IPS-20b (cell line): ENCODE data around the gene CHD8.
A peak's percentile ranks its signal among the peaks of the same experiment; 100 is the strongest.
"Not testable (repeated sequence)": the region's sequence is repeated elsewhere in the genome, so short reads cannot be mapped to it uniquely, and the experiment has no call there.

Source experiments
- H3K27ac ChIP-seq: one replicate; pipeline ENCODE4 v1.5.1; 2013; ENCODE audit warnings: low read length
- H3K27me3 ChIP-seq: 2 replicates; pipeline ENCODE4 v1.6.1; 2013; ENCODE audit warnings: mild to moderate bottlenecking, low read length, inconsistent platforms; ENCODE audit not compliant: insufficient read depth
- H3K36me3 ChIP-seq: 2 replicates; pipeline ENCODE4 v1.6.1; 2013; ENCODE audit warnings: low read depth, mild to moderate bottlenecking, inconsistent platforms, low read length, moderate library complexity; ENCODE audit not compliant: insufficient read depth
- H3K4me1 ChIP-seq: 2 replicates; pipeline ENCODE4 v1.6.1; 2013; ENCODE audit warnings: mild to moderate bottlenecking, control low read depth, inconsistent platforms, low read length, moderate library complexity; ENCODE audit not compliant: insufficient read depth
- H3K4me3 ChIP-seq: 2 replicates; pipeline ENCODE4 v1.5.1; 2013; ENCODE audit warnings: mild to moderate bottlenecking, low read length, inconsistent platforms
- H3K9ac ChIP-seq: 2 replicates; pipeline ENCODE4 v1.6.1; 2013; ENCODE audit warnings: low read depth, mild to moderate bottlenecking, inconsistent platforms, low read length, moderate library complexity
- H3K9me3 ChIP-seq: 2 replicates; pipeline ENCODE4 v1.6.1; 2013; ENCODE audit warnings: mild to moderate bottlenecking, low read depth, low read length, inconsistent platforms; ENCODE audit not compliant: insufficient read depth

The CHD8 gene

GRCh38 chr14:21383848-21384493, 72.0 kb downstream of the CHD8 start, which contains the start of gene SUPT16H:
TSS of gene SUPT16H (minus strand) at chr14:21384019. CDS start at chr14:21383927, 92 bp downstream.
- H3K9me3 ChIP-seq = no peaks in the 10 kb centered on the region
- peak within 1 kb of the TSS; percentile 87 for H3K4me3 ChIP-seq
- peaks cover 10% of the 10 kb centered on the region; the same call in 1 of the 2 replicates for H3K4me1 ChIP-seq
- H3K36me3 ChIP-seq = peaks cover 49% of the 10 kb centered on the region
- no peaks in the 10 kb centered on the region for H3K27me3 ChIP-seq
- peak within 1 kb of the TSS; percentile 75 for H3K27ac ChIP-seq
- peak within 1 kb of the TSS; percentile 99 for H3K9ac ChIP-seq

DNA sequence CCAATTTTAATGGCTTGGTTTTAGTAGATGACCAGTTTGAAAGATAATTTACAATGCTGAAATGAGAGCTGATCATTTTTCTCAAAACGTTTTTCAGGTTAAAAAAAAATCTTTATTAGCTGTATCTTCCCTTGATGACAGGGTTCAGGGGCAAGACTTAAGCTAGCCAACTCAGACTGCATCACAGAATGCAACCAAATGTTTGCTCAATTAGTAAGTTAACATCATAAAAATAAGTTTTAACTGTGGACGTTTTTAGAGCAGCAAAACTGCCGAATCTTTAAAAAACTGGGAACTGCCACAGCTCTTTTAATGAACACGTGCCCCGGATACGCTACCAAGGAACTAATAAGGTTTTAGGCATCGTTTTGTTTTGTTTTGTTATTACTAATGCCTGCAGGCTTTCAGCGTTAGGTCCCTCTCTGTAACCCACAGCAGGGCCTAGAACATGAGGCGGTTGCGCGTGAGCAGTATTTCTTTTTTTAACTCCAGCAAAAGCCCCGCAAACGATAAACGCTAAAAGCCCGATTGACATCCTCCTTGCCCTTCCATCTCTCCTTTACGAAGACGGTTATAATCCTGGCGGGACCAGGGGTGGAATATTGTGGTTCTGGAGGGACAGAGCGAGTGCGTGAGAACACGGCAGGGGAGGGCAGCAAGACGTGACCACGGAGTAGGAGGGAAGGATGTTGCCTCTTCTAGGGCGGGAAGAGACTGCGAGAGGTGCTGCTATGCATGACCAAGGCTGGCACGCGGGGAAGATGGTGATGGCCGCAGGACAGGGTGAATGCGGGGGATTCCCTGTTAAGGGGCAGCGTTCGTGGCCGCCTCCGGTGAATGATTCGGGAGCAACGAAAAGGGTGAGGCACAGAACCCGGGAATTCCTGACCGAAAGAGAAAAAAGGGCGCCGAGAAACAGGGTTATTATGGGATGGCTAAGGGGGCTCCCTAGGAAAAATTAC, 72.8 kb downstream of the CHD8 start:
- Histone ChIP-seq H3K27me3 (no peaks in the 10 kb centered on the region), H3K36me3 (peaks cover 47% of the 10 kb centered on the region), H3K4me3 (peak overlapping the region; percentile 87), H3K9ac (peak overlapping the region; percentile 99), H3K27ac (peak overlapping the region; percentile 75), H3K9me3 (no peaks in the 10 kb centered on the region), H3K4me1 (peaks cover 10% of the 10 kb centered on the region; the same call in 1 of the 2 replicates)

GRCh38 chr14:21382095-21382494, 73.8 kb downstream of the CHD8 start:
- peaks cover 47% of the 10 kb centered on the region for H3K36me3 ChIP-seq
- H3K4me1 ChIP-seq = peaks cover 10% of the 10 kb centered on the region; the same call in 1 of the 2 replicates
- no peaks in the 10 kb centered on the region for H3K9me3 ChIP-seq
- peak overlapping the region; percentile 87 for H3K4me3 ChIP-seq
- H3K27me3 ChIP-seq = no peaks in the 10 kb centered on the region
- H3K27ac ChIP-seq = no peak overlapping the region
- peak overlapping the region; percentile 99; the same call in 1 of the 2 replicates for H3K9ac ChIP-seq

GRCh38 chr14:21379338-21379737, 76.6 kb downstream of the CHD8 start:
- Histone ChIP-seq H3K27me3 (no peaks in the 10 kb centered on the region), H3K9ac (no peak overlapping the region), H3K4me1 (peaks cover 7% of the 10 kb centered on the region; the same call in 1 of the 2 replicates), H3K36me3 (peaks cover 47% of the 10 kb centered on the region), H3K27ac (no peak overlapping the region), H3K9me3 (no peaks in the 10 kb centered on the region), H3K4me3 (no peak overlapping the region)

GRCh38 chr14:21373980-21374379, 81.9 kb downstream of the CHD8 start:
- H3K27me3 ChIP-seq = no peaks in the 10 kb centered on the region
- H3K36me3 ChIP-seq = peaks cover 82% of the 10 kb centered on the region
- no peaks in the 10 kb centered on the region for H3K4me1 ChIP-seq
- H3K4me3 ChIP-seq = no peak overlapping the region
- H3K9me3 ChIP-seq = no peaks in the 10 kb centered on the region
- no peak overlapping the region for H3K9ac ChIP-seq
- no peak overlapping the region for H3K27ac ChIP-seq

GRCh38 chr14:21372814-21373213, 83.1 kb downstream of the CHD8 start:
- H3K36me3 ChIP-seq = peaks cover 85% of the 10 kb centered on the region
- not testable (repeated sequence) for H3K9me3 ChIP-seq, H3K27ac ChIP-seq, H3K27me3 ChIP-seq, H3K4me1 ChIP-seq, H3K4me3 ChIP-seq, H3K9ac ChIP-seq

GRCh38 chr14:21369949-21370679, 85.8 kb downstream of the CHD8 start:
- H3K4me1 ChIP-seq = no peaks in the 10 kb centered on the region
- no peak overlapping the region for H3K4me3 ChIP-seq
- H3K27me3 ChIP-seq = no peaks in the 10 kb centered on the region
- H3K36me3 ChIP-seq = peaks cover 90% of the 10 kb centered on the region
- no peak overlapping the region for H3K27ac ChIP-seq
- H3K9ac ChIP-seq = no peak overlapping the region
- no peaks in the 10 kb centered on the region for H3K9me3 ChIP-seq

- H3K36me3 ChIP-seq = peaks cover 100% of the 10 kb centered on the region
- no peaks in the 10 kb centered on the region for H3K9me3 ChIP-seq
- H3K27ac ChIP-seq = no peak overlapping the region
- H3K9ac ChIP-seq = no peak overlapping the region
- H3K4me1 ChIP-seq = no peaks in the 10 kb centered on the region
- no peaks in the 10 kb centered on the region for H3K27me3 ChIP-seq
- H3K4me3 ChIP-seq = no peak overlapping the region
Observed at GRCh38 chr14:21367582-21368144, 88.3 kb downstream of the CHD8 start.

- Histone ChIP-seq H3K36me3 (peaks cover 98% of the 10 kb centered on the region), H3K27ac (no peak overlapping the region), H3K4me1 (no peaks in the 10 kb centered on the region), H3K9me3 (no peaks in the 10 kb centered on the region), H3K27me3 (no peaks in the 10 kb centered on the region), H3K4me3 (no peak overlapping the region), H3K9ac (no peak overlapping the region)
Observed at GRCh38 chr14:21356511-21356910, 99.4 kb downstream of the CHD8 start.

DNA sequence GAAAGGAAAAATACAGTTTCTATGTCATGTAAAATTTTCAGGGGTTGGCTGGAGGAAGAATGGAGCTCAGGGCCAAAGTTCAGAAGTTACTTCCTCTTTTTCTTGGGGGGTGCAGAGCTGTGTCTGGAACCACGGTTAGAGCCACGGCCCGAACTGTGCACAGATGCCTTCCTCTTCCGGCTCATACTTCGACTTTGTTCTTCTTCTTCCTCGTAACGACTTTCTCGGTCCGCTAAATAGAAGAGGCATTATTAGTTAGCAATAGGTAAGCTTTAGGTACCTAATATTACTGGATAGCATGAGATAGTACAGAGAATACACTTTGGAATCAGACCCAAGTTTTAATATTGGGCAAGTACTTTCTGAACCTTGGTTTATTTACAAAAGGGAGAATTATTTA, 103.3 kb downstream of the CHD8 start:
- H3K4me3 ChIP-seq = no peak overlapping the region
- no peak overlapping the region for H3K9ac ChIP-seq
- no peaks in the 10 kb centered on the region for H3K27me3 ChIP-seq
- H3K4me1 ChIP-seq = peaks cover under 1% of the 10 kb centered on the region; the same call in 1 of the 2 replicates
- no peaks in the 10 kb centered on the region for H3K9me3 ChIP-seq
- peaks cover 70% of the 10 kb centered on the region for H3K36me3 ChIP-seq
- no peak overlapping the region for H3K27ac ChIP-seq

- Histone ChIP-seq H3K9me3 (no peaks in the 10 kb centered on the region), H3K27ac (no peak overlapping the region), H3K27me3 (no peaks in the 10 kb centered on the region), H3K4me1 (peaks cover 5% of the 10 kb centered on the region; the same call in 1 of the 2 replicates), H3K4me3 (no peak overlapping the region), H3K9ac (no peak overlapping the region), H3K36me3 (peaks cover 50% of the 10 kb centered on the region)
Observed at GRCh38 chr14:21350539-21350938, 105.4 kb downstream of the CHD8 start.
